HepG2 (cell line): ENCODE data around the gene APEX1. TPM values are rescaled to one million over a fixed set of nuclear protein-coding genes. Genes with fewer than 3 reads are reported as not detected.

Experiments
- BRCA1 ChIP-seq: sonication (generic); formaldehyde crosslinking; IDR thresholded peaks from 2 replicates; pipeline ENCODE4 v1.4.0; 2020; ENCODE audit warnings: missing genetic modification reagents
- DNMT1 ChIP-seq: sonication (generic); formaldehyde crosslinking; IDR thresholded peaks from 2 replicates; pipeline ENCODE4 v1.5.1; 2020; ENCODE audit warnings: mild to moderate bottlenecking, missing genetic modification reagents
- ELF3 ChIP-seq: IDR thresholded peaks from 2 replicates; pipeline ENCODE4 v1.6.1; 2016; ENCODE audit warnings: missing genetic modification reagents, missing compliant biosample characterization
- HDAC1 ChIP-seq: sonication (generic); formaldehyde crosslinking; IDR thresholded peaks from 2 replicates; pipeline ENCODE4 v1.5.1; 2020; ENCODE audit warnings: mild to moderate bottlenecking, missing genetic modification reagents
- IKZF5 ChIP-seq: IDR thresholded peaks from 2 replicates; pipeline ENCODE4 v1.6.1; 2018; ENCODE audit warnings: missing genetic modification reagents, mild to moderate bottlenecking, missing compliant biosample characterization
- SALL1 ChIP-seq: sonication (generic); formaldehyde crosslinking; IDR thresholded peaks from 2 replicates; pipeline ENCODE4 v1.8.0; 2022; ENCODE audit warnings: mild to moderate bottlenecking, missing genetic modification reagents
- TEAD3 ChIP-seq: optimal IDR thresholded peaks from 2 replicates; pipeline ENCODE3; 2016; ENCODE audit warnings: borderline replicate concordance
- THAP11 ChIP-seq: IDR thresholded peaks from 2 replicates; pipeline ENCODE4 v1.6.1; 2016; ENCODE audit warnings: missing biosample characterization, missing genetic modification reagents
- ZBTB20 ChIP-seq: sonication (generic); formaldehyde crosslinking; IDR thresholded peaks from 2 replicates; pipeline ENCODE4 v1.8.1; 2023; ENCODE audit warnings: missing genetic modification reagents, low read depth, mild to moderate bottlenecking, borderline replicate concordance
- ZHX1 ChIP-seq: sonication (generic); formaldehyde crosslinking; IDR thresholded peaks from 2 replicates; pipeline ENCODE4 v1.8.1; 2022; ENCODE audit warnings: low read depth, mild to moderate bottlenecking, missing genetic modification reagents
- ZKSCAN8 ChIP-seq: IDR thresholded peaks from 2 replicates; pipeline ENCODE4 v1.6.1; 2016; ENCODE audit warnings: borderline replicate concordance, missing genetic modification reagents, missing compliant biosample characterization
- ZNF205 ChIP-seq: IDR thresholded peaks from 2 replicates; pipeline ENCODE4 v1.6.1; 2018; ENCODE audit warnings: missing biosample characterization, missing genetic modification reagents
- ZNF333 ChIP-seq: sonication (generic); formaldehyde crosslinking; IDR thresholded peaks from 2 replicates; pipeline ENCODE4 v1.4.0; 2020; ENCODE audit warnings: mild to moderate bottlenecking, missing genetic modification reagents, borderline replicate concordance
- ZNF547 ChIP-seq: sonication (generic); formaldehyde crosslinking; IDR thresholded peaks from 2 replicates; pipeline ENCODE4 v1.5.1; 2020; ENCODE audit warnings: mild to moderate bottlenecking, missing genetic modification reagents
- ZNF616 ChIP-seq: sonication (generic); formaldehyde crosslinking; IDR thresholded peaks from 2 replicates; pipeline ENCODE4 v1.5.0; 2020; ENCODE audit warnings: low read depth, mild to moderate bottlenecking, missing genetic modification reagents
- ZNF703 ChIP-seq: sonication (generic); formaldehyde crosslinking; IDR thresholded peaks from 2 replicates; pipeline ENCODE4 v1.5.1; 2020; ENCODE audit warnings: missing genetic modification reagents, mild to moderate bottlenecking, moderate library complexity, borderline replicate concordance
- ZSCAN21 ChIP-seq: sonication (generic); formaldehyde crosslinking; IDR thresholded peaks from 2 replicates; pipeline ENCODE4 v1.8.0; 2022; ENCODE audit warnings: mild to moderate bottlenecking, missing genetic modification reagents, moderate library complexity, borderline replicate concordance
- polyA plus RNA-seq, 8 experiments: library from polyadenylated mRNA; depleted of rRNA in 3 of 8; stranded (reverse) in 7 of 8; unstranded in 1 of 8; fragments of >200 nt; fragmentation: Illumina TruSeq in 4 of 8; extraction: Trizol in 4 of 8; gene quantifications; 2 replicates each; pipeline versions ENCODE4 v1.2.1 to v1.2.3, GENCODE V29; 2011 to 2016; ENCODE audit warnings: low read depth in 4 of 8, missing spikeins in 1 of 8, mixed read lengths in 1 of 8; ENCODE audit not compliant: insufficient read depth in 1 of 8
- total RNA-seq, 5 experiments: library from RNA; depleted of rRNA; stranded (reverse); fragments of >200 nt; fragmentation: Illumina TruSeq; extraction: Trizol; gene quantifications; 2 replicates each; pipeline ENCODE4 v1.2.3, GENCODE V29; 2016; ENCODE audit warnings: low read depth in 1 of 5
- TF ChIP-seq, protein P1 (sequence below): sonication (generic); formaldehyde crosslinking; IDR thresholded peaks from 2 replicates; pipeline ENCODE4; 2020; ENCODE audit warnings: missing genetic modification reagents, mild to moderate bottlenecking, borderline replicate concordance
- TF ChIP-seq, protein P2 (sequence below): sonication (generic); formaldehyde crosslinking; conservative IDR thresholded peaks from 2 replicates; pipeline ENCODE4 v1.4.0; 2020; ENCODE audit warnings: missing genetic modification reagents
- TF ChIP-seq, protein P3 (sequence below): sonication (generic); formaldehyde crosslinking; IDR thresholded peaks from 2 replicates; pipeline ENCODE4 v1.4.0; 2020; ENCODE audit warnings: missing genetic modification reagents

The APEX1 gene
- total and polyA plus RNA-seq, 2 of the 13 experiments (the other 11 are each of a cell fraction or from before 2014, with no cell fraction given) = 171 to 405 TPM

GRCh38 chr14:20469242-20469889 lies 14.3 kb downstream of the APEX1 start, which contains the start of gene PNP (continued):
- TF ChIP-seq ZBTB20 (CRISPR knock-in tag) (peak; percentile 71; the same call in 1 of the 2 replicates), ZNF547 (CRISPR knock-in tag) (0 out of 2 replicates have a peak, but pooled peaks have one; percentile 67), ZNF333 (CRISPR knock-in tag) (0 out of 2 replicates have a peak, but pooled peaks have one; percentile 78), ZNF703 (CRISPR knock-in tag) (no peak), ZNF205 (CRISPR knock-in tag) (peak; percentile 90), ZNF616 (CRISPR knock-in tag) (peak; percentile 80; the same call in 1 of the 2 replicates), ELF3 (CRISPR knock-in tag) (peak; percentile 15; the same call in 1 of the 2 replicates), DNMT1 (CRISPR knock-in tag) (peak; percentile 84; the same call in 1 of the 2 replicates), BRCA1 (CRISPR knock-in tag) (0 out of 2 replicates have a peak, but pooled peaks have one; percentile 28), ZSCAN21 (peak; percentile 84; the same call in 1 of the 2 replicates), ZHX1 (no peak; the same call in 1 of the 2 replicates), ZKSCAN8 (CRISPR knock-in tag) (peak; percentile 61), TEAD3 (CRISPR knock-in tag) (peak; percentile 41), HDAC1 (CRISPR knock-in tag) (peak; percentile 87), IKZF5 (CRISPR knock-in tag) (peak; percentile 71), SALL1 (CRISPR knock-in tag) (peak; percentile 82), THAP11 (CRISPR knock-in tag) (peak; percentile 74)
- TF ChIP-seq, protein P1, sequence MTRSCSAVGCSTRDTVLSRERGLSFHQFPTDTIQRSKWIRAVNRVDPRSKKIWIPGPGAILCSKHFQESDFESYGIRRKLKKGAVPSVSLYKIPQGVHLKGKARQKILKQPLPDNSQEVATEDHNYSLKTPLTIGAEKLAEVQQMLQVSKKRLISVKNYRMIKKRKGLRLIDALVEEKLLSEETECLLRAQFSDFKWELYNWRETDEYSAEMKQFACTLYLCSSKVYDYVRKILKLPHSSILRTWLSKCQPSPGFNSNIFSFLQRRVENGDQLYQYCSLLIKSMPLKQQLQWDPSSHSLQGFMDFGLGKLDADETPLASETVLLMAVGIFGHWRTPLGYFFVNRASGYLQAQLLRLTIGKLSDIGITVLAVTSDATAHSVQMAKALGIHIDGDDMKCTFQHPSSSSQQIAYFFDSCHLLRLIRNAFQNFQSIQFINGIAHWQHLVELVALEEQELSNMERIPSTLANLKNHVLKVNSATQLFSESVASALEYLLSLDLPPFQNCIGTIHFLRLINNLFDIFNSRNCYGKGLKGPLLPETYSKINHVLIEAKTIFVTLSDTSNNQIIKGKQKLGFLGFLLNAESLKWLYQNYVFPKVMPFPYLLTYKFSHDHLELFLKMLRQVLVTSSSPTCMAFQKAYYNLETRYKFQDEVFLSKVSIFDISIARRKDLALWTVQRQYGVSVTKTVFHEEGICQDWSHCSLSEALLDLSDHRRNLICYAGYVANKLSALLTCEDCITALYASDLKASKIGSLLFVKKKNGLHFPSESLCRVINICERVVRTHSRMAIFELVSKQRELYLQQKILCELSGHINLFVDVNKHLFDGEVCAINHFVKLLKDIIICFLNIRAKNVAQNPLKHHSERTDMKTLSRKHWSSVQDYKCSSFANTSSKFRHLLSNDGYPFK = peak; percentile 46; the same call in 1 of the 2 replicates
- TF ChIP-seq, protein P2, sequence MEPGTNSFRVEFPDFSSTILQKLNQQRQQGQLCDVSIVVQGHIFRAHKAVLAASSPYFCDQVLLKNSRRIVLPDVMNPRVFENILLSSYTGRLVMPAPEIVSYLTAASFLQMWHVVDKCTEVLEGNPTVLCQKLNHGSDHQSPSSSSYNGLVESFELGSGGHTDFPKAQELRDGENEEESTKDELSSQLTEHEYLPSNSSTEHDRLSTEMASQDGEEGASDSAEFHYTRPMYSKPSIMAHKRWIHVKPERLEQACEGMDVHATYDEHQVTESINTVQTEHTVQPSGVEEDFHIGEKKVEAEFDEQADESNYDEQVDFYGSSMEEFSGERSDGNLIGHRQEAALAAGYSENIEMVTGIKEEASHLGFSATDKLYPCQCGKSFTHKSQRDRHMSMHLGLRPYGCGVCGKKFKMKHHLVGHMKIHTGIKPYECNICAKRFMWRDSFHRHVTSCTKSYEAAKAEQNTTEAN = no peak
- TF ChIP-seq, protein P3, sequence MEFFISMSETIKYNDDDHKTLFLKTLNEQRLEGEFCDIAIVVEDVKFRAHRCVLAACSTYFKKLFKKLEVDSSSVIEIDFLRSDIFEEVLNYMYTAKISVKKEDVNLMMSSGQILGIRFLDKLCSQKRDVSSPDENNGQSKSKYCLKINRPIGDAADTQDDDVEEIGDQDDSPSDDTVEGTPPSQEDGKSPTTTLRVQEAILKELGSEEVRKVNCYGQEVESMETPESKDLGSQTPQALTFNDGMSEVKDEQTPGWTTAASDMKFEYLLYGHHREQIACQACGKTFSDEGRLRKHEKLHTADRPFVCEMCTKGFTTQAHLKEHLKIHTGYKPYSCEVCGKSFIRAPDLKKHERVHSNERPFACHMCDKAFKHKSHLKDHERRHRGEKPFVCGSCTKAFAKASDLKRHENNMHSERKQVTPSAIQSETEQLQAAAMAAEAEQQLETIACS (CRISPR knock-in tag) = no peak
